OCI-LY3 (cell line): ENCODE measurements around the gene PCDH19.
A peak's percentile ranks its signal among the peaks of the same experiment; 100 is the strongest.

Experiments
- H2AFZ ChIP-seq: fragments of 200-600, 300-600 bp; shearing (Covaris generic); 2 replicates; pipeline ENCODE4 v1.6.0; 2014; ENCODE audit warnings: antibody characterized with exemption, low read depth, low read length
- H3K27ac ChIP-seq: fragments of 200-600, 300-600 bp; sonication (generic); 2 replicates; pipeline ENCODE4 v1.5.1; 2014; ENCODE audit warnings: mild to moderate bottlenecking, low read length, moderate library complexity, mixed read lengths
- H3K27me3 ChIP-seq: fragments of 200-600, 300-600 bp; sonication (generic); 2 replicates; pipeline ENCODE4 v1.6.1; 2014; ENCODE audit warnings: low read depth, low read length, mixed read lengths
- H3K36me3 ChIP-seq: fragments of 200-600, 300-600 bp; sonication (generic); replicated peaks from 2 replicates; pipeline ENCODE3; 2014; ENCODE audit warnings: low read depth, low read length, mixed read lengths
- H3K4me1 ChIP-seq: fragments of 300-600, 200-600 bp; sonication (generic); 2 replicates; pipeline ENCODE4 v1.6.1; 2014; ENCODE audit warnings: low read length, mixed read lengths
- H3K4me2 ChIP-seq: fragments of 200-600, 300-600 bp; sonication (generic); 2 replicates; pipeline ENCODE4 v1.6.1; 2014; ENCODE audit warnings: low read length, mixed read lengths
- H3K4me3 ChIP-seq: fragments of 300-600, 200-600 bp; sonication (generic); 2 replicates; pipeline ENCODE4 v1.5.1; 2014; ENCODE audit warnings: antibody characterized with exemption, mild to moderate bottlenecking, low read length, moderate library complexity
- H3K79me2 ChIP-seq: fragments of 300-600, 200-600 bp; shearing (Covaris generic); 2 replicates; pipeline ENCODE4 v1.6.1; 2014; ENCODE audit warnings: mild to moderate bottlenecking, low read length, mixed read lengths
- H3K9ac ChIP-seq: fragments of 300-600, 200-600 bp; shearing (Covaris generic); 2 replicates; pipeline ENCODE4 v1.6.0; 2014; ENCODE audit warnings: mild to moderate bottlenecking, low read length, moderate library complexity
- H3K9me3 ChIP-seq: fragments of 200-600, 300-600 bp; shearing (Covaris generic); 2 replicates; pipeline ENCODE4 v1.6.1; 2014; ENCODE audit warnings: low read length, mixed read lengths; ENCODE audit not compliant: insufficient read depth
- H4K20me1 ChIP-seq: fragments of 200-600, 300-600 bp; sonication (generic); 2 replicates; pipeline ENCODE4 v1.6.1; 2016; ENCODE audit warnings: low read length, mixed read lengths; ENCODE audit not compliant: insufficient read depth
- CTCF ChIP-seq: fragments of 200-600, 300-600 bp; sonication (generic); IDR thresholded peaks from 2 replicates; pipeline ENCODE4 v1.5.1; 2014; ENCODE audit warnings: antibody characterized with exemption, low read length, low read depth
- EZH2phosphoT487 ChIP-seq: fragments of 200-600 bp; shearing (Covaris generic); IDR thresholded peaks from 2 replicates; pipeline ENCODE4 v1.6.1; 2018; ENCODE audit warnings: antibody characterized with exemption, mixed run types, low read depth

PCDH19 gene

GRCh38 chrX:100409610-100410590, at the start of gene PCDH19:
Gene PCDH19 (minus strand): TSS chrX:100410273. CDS start chrX:100408597, 1,676 bp downstream.
- Histone ChIP-seq H3K4me2 (no peak within 1 kb of the TSS), H4K20me1 (no peaks in the 10 kb centered on the region), H3K9me3 (no peaks in the 10 kb centered on the region), H3K27me3 (no peaks in the 10 kb centered on the region), H3K9ac (no peak within 1 kb of the TSS), H3K36me3 (no peaks in the 10 kb centered on the region), H3K4me3 (no peak within 1 kb of the TSS), H2AFZ (no peak within 1 kb of the TSS), H3K4me1 (peaks cover 4% of the 10 kb centered on the region), H3K79me2 (no peaks in the 10 kb centered on the region), H3K27ac (no peak within 1 kb of the TSS)
- TF ChIP-seq CTCF (no peak), EZH2phosphoT487 (no peak)

GRCh38 chrX:100449696-100450608, 39.9 kb upstream of the PCDH19 start:
- no peaks in the 10 kb centered on the region for H3K4me1 ChIP-seq
- H3K27ac ChIP-seq: no peak overlapping the region
- no peak overlapping the region for H2AFZ ChIP-seq
- TF ChIP-seq CTCF (no peak), EZH2phosphoT487 (no peak)
- H3K79me2 ChIP-seq: no peaks in the 10 kb centered on the region
- no peaks in the 10 kb centered on the region for H3K36me3 ChIP-seq
- no peaks in the 10 kb centered on the region for H3K9me3 ChIP-seq
- no peaks in the 10 kb centered on the region for H3K27me3 ChIP-seq
- no peak overlapping the region for H3K4me2 ChIP-seq
- H3K4me3 ChIP-seq: no peak overlapping the region
- no peak overlapping the region for H3K9ac ChIP-seq
- H4K20me1 ChIP-seq: no peaks in the 10 kb centered on the region

- Histone ChIP-seq H3K4me3 (peak overlapping the region; percentile 31; the same call in 1 of the 2 replicates), H3K4me1 (no peaks in the 10 kb centered on the region), H3K4me2 (peak overlapping the region; percentile 46), H4K20me1 (no peaks in the 10 kb centered on the region), H3K9ac (no peak overlapping the region), H3K27ac (no peak overlapping the region), H2AFZ (no peak overlapping the region), H3K36me3 (no peaks in the 10 kb centered on the region), H3K27me3 (no peaks in the 10 kb centered on the region), H3K79me2 (no peaks in the 10 kb centered on the region), H3K9me3 (no peaks in the 10 kb centered on the region)
- no peak for TF ChIP-seq EZH2phosphoT487
- peak; percentile 69 for TF ChIP-seq CTCF
These were observed 37.8 kb upstream of the PCDH19 start for GRCh38 chrX:100447655-100448397.
